A673 (cell line): ENCODE results near the gene LIPH. TPM values are rescaled to one million over a fixed set of nuclear protein-coding genes. Genes with fewer than 3 reads are reported as not detected.

Source experiments
- BruUV-seq: library from RNA; stranded (reverse); fragments of 400-500 nt; replicated peaks from 2 replicates; lab custom pipeline; 2021; lab: Mats Ljungman, UMichigan
- CTCF ChIA-PET: fragments of 300-600 bp; sonication (Branson Sonifier 250); formaldehyde crosslinking; loops from one replicate; lab custom pipeline; 2022; ENCODE audit warnings: antibody characterized with exemption; lab: Charles Lee
- POLR2A ChIA-PET: fragments of 300-600 bp; sonication (Branson Sonifier 250); formaldehyde crosslinking; loops from one replicate; lab custom pipeline; 2022; ENCODE audit warnings: antibody characterized with exemption; ENCODE audit not compliant: low non-redundant PET; lab: Charles Lee
- DNase-seq: peaks from one replicate; pipeline ENCODE4 v3.0.0-alpha.2; 2015; ENCODE audit warnings: low spot score
- H3K27ac ChIP-seq: fragments of 200-600 bp; sonication (generic); 2 replicates; pipeline ENCODE4 v1.5.1; 2016; ENCODE audit warnings: mixed run types, low read depth, mild to moderate bottlenecking, mixed read lengths, antibody characterized with exemption, low read length; ENCODE audit not compliant: poor library complexity, severe bottlenecking
- H3K27me3 ChIP-seq: fragments of 200-600 bp; sonication (generic); replicated peaks from 2 replicates; pipeline ENCODE4 v1.6.1; 2017; ENCODE audit warnings: mixed run types, low read depth, mild to moderate bottlenecking, mixed read lengths, antibody characterized with exemption, low read length; ENCODE audit not compliant: insufficient read depth, poor library complexity
- H3K36me3 ChIP-seq: fragments of 200-600 bp; sonication (generic); 2 replicates; pipeline ENCODE4 v1.6.1; 2016; ENCODE audit warnings: mixed run types, mild to moderate bottlenecking, mixed read lengths, antibody characterized with exemption, low read length; ENCODE audit not compliant: insufficient read depth, poor library complexity, severe bottlenecking
- H3K4me1 ChIP-seq: fragments of 200-600 bp; sonication (generic); 2 replicates; pipeline ENCODE4 v1.6.1; 2017; ENCODE audit warnings: mixed run types, mild to moderate bottlenecking, mixed read lengths, antibody characterized with exemption, low read length; ENCODE audit not compliant: insufficient read depth, poor library complexity, severe bottlenecking
- H3K4me3 ChIP-seq: fragments of 200-600 bp; sonication (generic); 2 replicates; pipeline ENCODE4 v1.5.1; 2016; ENCODE audit warnings: low read depth, mixed run types, mild to moderate bottlenecking, mixed read lengths, low read length; ENCODE audit not compliant: poor library complexity, severe bottlenecking
- H3K9me3 ChIP-seq: fragments of 200-600 bp; sonication (generic); 2 replicates; pipeline ENCODE4 v1.6.1; 2016; ENCODE audit warnings: mixed run types, low read depth, mild to moderate bottlenecking, mixed read lengths, antibody characterized with exemption, low read length; ENCODE audit not compliant: poor library complexity, severe bottlenecking
- CTCF ChIP-seq: fragments of 300-800, 200-600 bp; sonication (generic); conservative IDR thresholded peaks from 2 replicates; pipeline ENCODE4 v1.5.1; 2017; ENCODE audit warnings: low read depth, mild to moderate bottlenecking, antibody characterized with exemption, low read length, moderate library complexity, mixed read lengths
- EZH2 ChIP-seq: fragments of 200-600 bp; sonication (generic); IDR thresholded peaks from 2 replicates; pipeline ENCODE4 v1.6.1; 2017; ENCODE audit warnings: borderline replicate concordance, low read depth, mild to moderate bottlenecking, mixed read lengths, antibody characterized with exemption, low read length; ENCODE audit not compliant: poor library complexity, severe bottlenecking
- intact Hi-C: fragments of 100-400 bp; cut with micrococcal nuclease; formaldehyde crosslinking; loops from one replicate; pipeline ENCODE4 v1.10.0; 2022; ENCODE audit not compliant: unreplicated experiment
- total RNA-seq: library from RNA; stranded (reverse); gene quantifications from 2 replicates; pipeline ENCODE4 v1.2.3, GENCODE V29; 2021

LIPH gene
- total RNA-seq, 1 experiment from 2014 or later: 12.1 TPM

DNA sequence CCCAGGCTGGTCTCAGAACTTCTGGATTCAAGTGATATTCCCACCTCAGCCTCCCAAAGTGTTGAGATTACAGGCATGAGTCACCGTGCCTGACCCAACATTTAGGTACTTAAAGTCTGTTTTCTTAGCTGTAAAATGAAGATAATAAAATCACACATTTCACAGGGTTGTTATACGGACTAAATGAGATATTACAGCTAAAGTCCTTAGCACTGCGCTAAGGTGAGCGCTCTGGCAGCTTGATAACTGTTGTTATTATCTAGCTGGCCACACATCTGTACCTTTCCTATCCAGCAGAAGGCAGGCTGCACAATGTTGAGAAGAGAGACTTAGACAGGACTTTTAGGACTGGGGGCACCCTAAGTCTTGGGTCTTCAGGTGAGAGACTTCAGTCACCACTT is 2.7 kb upstream of the LIPH start:
- DNase-seq: no peak
- ChIA-PET CTCF (no interaction called here), POLR2A (no interaction called here)
- Histone ChIP-seq H3K27me3 (no peaks in the 10 kb centered on the region), H3K27ac (no peak overlapping the region), H3K4me1 (peaks cover 7% of the 10 kb centered on the region), H3K4me3 (no peak overlapping the region), H3K9me3 (no peaks in the 10 kb centered on the region), H3K36me3 (no peaks in the 10 kb centered on the region)
- intact Hi-C loops: no loop called here
- BruUV-seq: no TSS peak
- no peak for TF ChIP-seq EZH2
- TF ChIP-seq CTCF: no peak

GRCh38 chr3:185549651-185550111 is 2.7 kb downstream of the LIPH start:
- DNase-seq: peak; percentile 50
- Histone ChIP-seq H3K4me1 (peaks cover 29% of the 10 kb centered on the region), H3K4me3 (no peak overlapping the region), H3K36me3 (no peaks in the 10 kb centered on the region), H3K27ac (peak overlapping the region; percentile 63), H3K27me3 (no peaks in the 10 kb centered on the region), H3K9me3 (no peaks in the 10 kb centered on the region)
- ChIA-PET POLR2A (no interaction called here), CTCF (no interaction called here)
- intact Hi-C loops: no loop called here
- BruUV-seq: no TSS peak
- no peak for TF ChIP-seq CTCF
- TF ChIP-seq EZH2: no peak

- TF ChIP-seq CTCF (no peak), EZH2 (no peak)
- CTCF ChIA-PET: interaction anchor here (0.7 kb wide), 1 partner anchor 123 kb away, joined by 3 read pairs; no protein-coding TSS in a partner anchor
- H3K27ac ChIP-seq: peak overlapping the region; percentile 63
Observed at GRCh38 chr3:185549122-185549521, 3.3 kb downstream of the LIPH start.

More at GRCh38 chr3:185549122-185549521, 3.3 kb downstream of the LIPH start:
- H3K4me1 ChIP-seq: peaks cover 29% of the 10 kb centered on the region
- intact Hi-C loops: no loop called here
- H3K36me3 ChIP-seq: no peaks in the 10 kb centered on the region
- DNase-seq: peak; percentile 92
- H3K27me3 ChIP-seq: no peaks in the 10 kb centered on the region
- BruUV-seq: no TSS peak
- POLR2A ChIA-PET: no interaction called here
- no peaks in the 10 kb centered on the region for H3K9me3 ChIP-seq
- H3K4me3 ChIP-seq: no peak overlapping the region
